Measurements from ENCODE around the gene ERFL.

The ERFL gene

GRCh38 chr19:41932720-41933332 is 4.6 kb upstream of the ERFL start:
- H3K4me3 ChIP-seq (ENCODE audit: low read depth, low read length) = no peak overlapping the region
- H3K4me1 ChIP-seq (ENCODE audit: control insufficient read depth, insufficient read depth, low read length) = peaks cover 26% of the 10 kb centered on the region
- peaks cover 99% of the 10 kb centered on the region for H3K27me3 ChIP-seq (ENCODE audit: control insufficient read depth, insufficient read depth, low read length)
- H3K36me3 ChIP-seq (ENCODE audit: control insufficient read depth, insufficient read depth, low read length) = no peaks in the 10 kb centered on the region
- H3K27ac ChIP-seq (ENCODE audit: low read depth, low read length) = no peak overlapping the region
- no peaks in the 10 kb centered on the region for H3K9me3 ChIP-seq (ENCODE audit: control insufficient read depth, insufficient read depth, low read depth, low read length)
- H3K9ac ChIP-seq (ENCODE audit: low read length) = no peak overlapping the region

- Histone ChIP-seq H3K4me3 (ENCODE audit: low read depth, low read length) (0 out of 2 replicates have a peak overlapping the region, but pooled peaks have one; percentile 2), H3K36me3 (ENCODE audit: control insufficient read depth, insufficient read depth, low read length) (no peaks in the 10 kb centered on the region), H3K27me3 (ENCODE audit: control insufficient read depth, insufficient read depth, low read length) (peaks cover 98% of the 10 kb centered on the region), H3K27ac (ENCODE audit: low read depth, low read length) (no peak overlapping the region), H3K4me1 (ENCODE audit: control insufficient read depth, insufficient read depth, low read length) (peaks cover 26% of the 10 kb centered on the region), H3K9ac (ENCODE audit: low read length) (no peak overlapping the region), H3K9me3 (ENCODE audit: control insufficient read depth, insufficient read depth, low read depth, low read length) (no peaks in the 10 kb centered on the region)
Measured at GRCh38 chr19:41932259-41932719, 4.0 kb upstream of the ERFL start.

- Histone ChIP-seq H3K4me1 (ENCODE audit: control insufficient read depth, insufficient read depth, low read length) (peaks cover 26% of the 10 kb centered on the region), H3K27ac (ENCODE audit: low read depth, low read length) (no peak overlapping the region), H3K9me3 (ENCODE audit: control insufficient read depth, insufficient read depth, low read depth, low read length) (no peaks in the 10 kb centered on the region), H3K36me3 (ENCODE audit: control insufficient read depth, insufficient read depth, low read length) (no peaks in the 10 kb centered on the region), H3K9ac (ENCODE audit: low read length) (no peak overlapping the region), H3K27me3 (ENCODE audit: control insufficient read depth, insufficient read depth, low read length) (peaks cover 98% of the 10 kb centered on the region), H3K4me3 (ENCODE audit: low read depth, low read length) (no peak overlapping the region)
Measured at GRCh38 chr19:41930926-41931592, 2.8 kb upstream of the ERFL start.

- peaks cover 26% of the 10 kb centered on the region for H3K4me1 ChIP-seq (ENCODE audit: control insufficient read depth, insufficient read depth, low read length)
- H3K27ac ChIP-seq (ENCODE audit: low read depth, low read length) = no peak overlapping the region
- no peaks in the 10 kb centered on the region for H3K36me3 ChIP-seq (ENCODE audit: control insufficient read depth, insufficient read depth, low read length)
- no peak overlapping the region for H3K4me3 ChIP-seq (ENCODE audit: low read depth, low read length)
- H3K9me3 ChIP-seq (ENCODE audit: control insufficient read depth, insufficient read depth, low read depth, low read length) = no peaks in the 10 kb centered on the region
- H3K27me3 ChIP-seq (ENCODE audit: control insufficient read depth, insufficient read depth, low read length) = peaks cover 98% of the 10 kb centered on the region
- no peak overlapping the region for H3K9ac ChIP-seq (ENCODE audit: low read length)
Measured at GRCh38 chr19:41930322-41930722, 2.1 kb upstream of the ERFL start.

- peaks cover 26% of the 10 kb centered on the region for H3K4me1 ChIP-seq (ENCODE audit: control insufficient read depth, insufficient read depth, low read length)
- H3K9ac ChIP-seq (ENCODE audit: low read length) = no peak overlapping the region
- H3K27me3 ChIP-seq (ENCODE audit: control insufficient read depth, insufficient read depth, low read length) = peaks cover 98% of the 10 kb centered on the region
- no peak overlapping the region for H3K4me3 ChIP-seq (ENCODE audit: low read depth, low read length)
- H3K9me3 ChIP-seq (ENCODE audit: control insufficient read depth, insufficient read depth, low read depth, low read length) = no peaks in the 10 kb centered on the region
- H3K27ac ChIP-seq (ENCODE audit: low read depth, low read length) = no peak overlapping the region
- H3K36me3 ChIP-seq (ENCODE audit: control insufficient read depth, insufficient read depth, low read length) = no peaks in the 10 kb centered on the region
Measured at GRCh38 chr19:41929536-41930071, 1.4 kb upstream of the ERFL start.

GRCh38 chr19:41928754-41929535 is 696 bp upstream of the ERFL start:
- no peak overlapping the region for H3K9ac ChIP-seq (ENCODE audit: low read length)
- H3K9me3 ChIP-seq (ENCODE audit: control insufficient read depth, insufficient read depth, low read depth, low read length) = no peaks in the 10 kb centered on the region
- peak overlapping the region; percentile 34 for H3K4me3 ChIP-seq (ENCODE audit: low read depth, low read length)
- no peak overlapping the region for H3K27ac ChIP-seq (ENCODE audit: low read depth, low read length)
- no peaks in the 10 kb centered on the region for H3K36me3 ChIP-seq (ENCODE audit: control insufficient read depth, insufficient read depth, low read length)
- peaks cover 26% of the 10 kb centered on the region for H3K4me1 ChIP-seq (ENCODE audit: control insufficient read depth, insufficient read depth, low read length)
- H3K27me3 ChIP-seq (ENCODE audit: control insufficient read depth, insufficient read depth, low read length) = peaks cover 98% of the 10 kb centered on the region

GRCh38 chr19:41927497-41928192 is 604 bp downstream of the ERFL start:
- Histone ChIP-seq H3K9ac (ENCODE audit: low read length) (no peak overlapping the region), H3K27me3 (ENCODE audit: control insufficient read depth, insufficient read depth, low read length) (peaks cover 95% of the 10 kb centered on the region), H3K4me3 (ENCODE audit: low read depth, low read length) (peak overlapping the region; percentile 58), H3K27ac (ENCODE audit: low read depth, low read length) (no peak overlapping the region), H3K4me1 (ENCODE audit: control insufficient read depth, insufficient read depth, low read length) (peaks cover 22% of the 10 kb centered on the region), H3K36me3 (ENCODE audit: control insufficient read depth, insufficient read depth, low read length) (no peaks in the 10 kb centered on the region), H3K9me3 (ENCODE audit: control insufficient read depth, insufficient read depth, low read depth, low read length) (no peaks in the 10 kb centered on the region)

- H3K36me3 ChIP-seq (ENCODE audit: control insufficient read depth, insufficient read depth, low read length) = no peaks in the 10 kb centered on the region
- no peak overlapping the region for H3K4me3 ChIP-seq (ENCODE audit: low read depth, low read length)
- H3K9ac ChIP-seq (ENCODE audit: low read length) = no peak overlapping the region
- peaks cover 16% of the 10 kb centered on the region for H3K4me1 ChIP-seq (ENCODE audit: control insufficient read depth, insufficient read depth, low read length)
- no peak overlapping the region for H3K27ac ChIP-seq (ENCODE audit: low read depth, low read length)
- H3K9me3 ChIP-seq (ENCODE audit: control insufficient read depth, insufficient read depth, low read depth, low read length) = no peaks in the 10 kb centered on the region
- peaks cover 95% of the 10 kb centered on the region for H3K27me3 ChIP-seq (ENCODE audit: control insufficient read depth, insufficient read depth, low read length)
Measured at GRCh38 chr19:41926763-41927496, 1.3 kb downstream of the ERFL start.

GRCh38 chr19:41926028-41926762 is 2.1 kb downstream of the ERFL start:
- Histone ChIP-seq H3K36me3 (ENCODE audit: control insufficient read depth, insufficient read depth, low read length) (no peaks in the 10 kb centered on the region), H3K4me3 (ENCODE audit: low read depth, low read length) (no peak overlapping the region), H3K9me3 (ENCODE audit: control insufficient read depth, insufficient read depth, low read depth, low read length) (no peaks in the 10 kb centered on the region), H3K27ac (ENCODE audit: low read depth, low read length) (no peak overlapping the region), H3K27me3 (ENCODE audit: control insufficient read depth, insufficient read depth, low read length) (peaks cover 95% of the 10 kb centered on the region), H3K4me1 (ENCODE audit: control insufficient read depth, insufficient read depth, low read length) (peaks cover 14% of the 10 kb centered on the region), H3K9ac (ENCODE audit: low read length) (no peak overlapping the region)

Measured in HUES6 (cell line).